ENCODE measurements around the gene ZNF570. TPM values are rescaled to one million over a fixed set of nuclear protein-coding genes. Genes with fewer than 3 reads are reported as not detected.

ZNF570 gene
- 1 to 10 TPM; 4.9 to 5.7 TPM for total RNA-seq

DNA sequence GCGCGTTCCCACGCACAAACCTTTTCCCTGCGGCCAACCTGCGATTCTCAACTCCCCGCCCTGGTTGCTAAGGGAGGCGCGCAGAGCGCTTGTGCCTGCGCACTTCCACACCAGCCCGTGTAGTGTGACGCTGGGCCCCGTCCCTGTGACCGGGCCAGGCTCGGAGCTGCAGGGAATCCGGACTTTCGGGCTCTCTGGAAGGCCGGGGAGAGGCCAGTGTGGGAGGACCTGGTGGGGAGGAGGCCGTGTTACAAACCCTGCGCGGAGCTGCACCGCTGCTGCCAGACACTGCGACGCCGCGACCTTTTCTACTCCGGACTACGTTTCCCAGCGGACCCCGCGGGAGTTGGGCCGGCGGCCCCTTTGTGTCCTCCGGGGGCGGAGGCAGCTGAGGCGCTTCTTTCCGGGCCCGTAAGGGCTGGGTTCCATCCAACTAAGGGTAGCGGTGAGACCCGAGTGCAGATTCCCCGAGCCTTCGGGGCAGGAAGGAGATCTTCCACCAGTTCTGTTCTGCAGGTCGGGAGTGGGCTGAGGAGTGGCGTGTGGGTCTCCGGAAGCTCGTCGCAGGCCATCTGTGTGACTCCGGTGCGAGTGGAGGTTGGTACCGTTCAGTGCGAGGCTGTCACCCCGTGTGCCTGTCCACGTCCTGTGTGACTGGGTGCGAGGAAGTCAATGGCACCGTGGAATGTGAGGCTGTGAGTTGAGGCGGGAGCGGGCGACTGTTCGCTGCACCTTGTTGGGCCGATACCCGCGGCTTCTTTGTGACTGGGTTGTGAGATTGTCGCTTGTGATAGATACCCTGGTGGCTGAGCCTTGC, at the start of gene ZNF570:
Gene ZNF570, plus strand, starts transcription at position 396 of the 817 bp plus-strand sequence. CDS start 999 bp downstream, outside the sequence.
- Mint-ChIP-seq H3K4me1 (peaks cover 20% of the 10 kb centered on the region), H3K27me3 (no peaks in the 10 kb centered on the region), H3K4me3 (peak within 1 kb of the TSS; percentile 92), H3K9me3 (peaks cover 12% of the 10 kb centered on the region), H3K36me3 (ENCODE audit: low read depth) (peaks cover 30% of the 10 kb centered on the region), H3K27ac (peak within 1 kb of the TSS; percentile 96)
- peak; percentile 71 for ATAC-seq (replicated peaks)

DNA sequence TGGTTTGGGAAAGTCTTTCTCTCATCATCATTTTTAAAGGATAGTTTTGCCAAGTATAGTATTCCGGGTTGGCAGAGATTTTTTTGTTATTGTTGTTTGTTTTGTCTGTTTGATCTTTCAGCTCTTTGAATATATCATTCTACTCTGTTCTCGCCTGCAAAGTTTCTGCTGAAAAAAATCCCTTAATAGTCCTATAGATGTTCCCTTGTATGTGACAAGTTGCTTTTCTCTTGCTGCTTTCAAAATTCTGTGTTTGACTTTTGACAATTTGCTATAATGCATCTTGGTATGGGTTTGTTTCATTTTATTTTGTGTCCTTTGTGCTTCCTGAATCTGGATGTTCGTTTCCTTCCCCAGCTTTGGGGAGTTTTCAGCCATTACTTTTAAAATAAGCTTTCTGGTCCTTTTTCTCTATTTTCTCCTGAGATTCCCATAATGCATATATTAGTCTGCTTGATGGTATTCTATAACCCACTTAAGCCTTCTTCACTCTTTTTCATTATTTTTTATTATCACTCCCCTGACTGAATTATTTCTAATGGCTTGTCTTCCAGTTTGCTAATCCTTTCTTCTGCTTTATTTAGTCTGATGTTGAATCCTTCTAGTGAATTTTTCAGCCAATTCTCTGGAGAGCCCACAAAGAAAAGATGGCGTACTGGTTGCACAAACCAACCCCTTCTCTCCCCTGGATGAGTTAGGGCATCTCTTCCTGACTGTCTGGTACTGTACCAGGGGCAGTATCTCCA, 16.5 kb upstream of the ZNF570 start:
- no peaks in the 10 kb centered on the region for H3K4me1 Mint-ChIP-seq
- no peak overlapping the region for H3K27ac Mint-ChIP-seq
- peaks cover 53% of the 10 kb centered on the region for H3K9me3 Mint-ChIP-seq
- ATAC-seq (replicated peaks) = no peak
- H3K27me3 Mint-ChIP-seq = no peaks in the 10 kb centered on the region
- H3K4me3 Mint-ChIP-seq = no peak overlapping the region
- H3K36me3 Mint-ChIP-seq (ENCODE audit: low read depth) = peaks cover 40% of the 10 kb centered on the region

DNA sequence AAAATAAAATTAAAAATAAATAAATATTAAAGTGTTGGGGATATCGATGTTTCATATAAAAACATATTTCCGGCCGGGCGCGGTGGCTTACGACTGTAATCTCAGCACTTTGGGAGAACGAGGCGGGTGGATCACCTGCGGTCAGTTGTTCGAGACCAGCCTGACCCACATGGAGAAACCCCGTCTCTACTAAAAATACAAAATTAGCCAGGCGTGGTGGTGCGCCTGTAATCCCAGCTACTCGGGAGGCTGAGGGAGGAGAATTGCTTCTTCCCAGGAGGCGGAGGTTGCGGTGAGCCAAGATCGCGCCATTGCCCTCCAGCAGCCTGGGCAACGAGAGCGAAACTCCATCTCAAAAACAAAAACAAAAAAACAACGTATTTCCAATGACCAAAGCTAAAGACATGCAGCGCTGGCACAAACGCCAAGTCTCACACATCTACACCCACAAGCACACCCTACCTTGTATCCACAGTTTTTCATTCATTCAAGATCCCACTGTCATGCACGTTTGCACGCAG, 2.8 kb upstream of the ZNF570 start:
- Mint-ChIP-seq H3K27ac (peak overlapping the region; percentile 96), H3K36me3 (ENCODE audit: low read depth) (peaks cover 32% of the 10 kb centered on the region), H3K4me1 (peaks cover 20% of the 10 kb centered on the region), H3K9me3 (peaks cover 12% of the 10 kb centered on the region), H3K4me3 (peak overlapping the region; percentile 92), H3K27me3 (no peaks in the 10 kb centered on the region)
- ATAC-seq (replicated peaks) = no peak

DNA sequence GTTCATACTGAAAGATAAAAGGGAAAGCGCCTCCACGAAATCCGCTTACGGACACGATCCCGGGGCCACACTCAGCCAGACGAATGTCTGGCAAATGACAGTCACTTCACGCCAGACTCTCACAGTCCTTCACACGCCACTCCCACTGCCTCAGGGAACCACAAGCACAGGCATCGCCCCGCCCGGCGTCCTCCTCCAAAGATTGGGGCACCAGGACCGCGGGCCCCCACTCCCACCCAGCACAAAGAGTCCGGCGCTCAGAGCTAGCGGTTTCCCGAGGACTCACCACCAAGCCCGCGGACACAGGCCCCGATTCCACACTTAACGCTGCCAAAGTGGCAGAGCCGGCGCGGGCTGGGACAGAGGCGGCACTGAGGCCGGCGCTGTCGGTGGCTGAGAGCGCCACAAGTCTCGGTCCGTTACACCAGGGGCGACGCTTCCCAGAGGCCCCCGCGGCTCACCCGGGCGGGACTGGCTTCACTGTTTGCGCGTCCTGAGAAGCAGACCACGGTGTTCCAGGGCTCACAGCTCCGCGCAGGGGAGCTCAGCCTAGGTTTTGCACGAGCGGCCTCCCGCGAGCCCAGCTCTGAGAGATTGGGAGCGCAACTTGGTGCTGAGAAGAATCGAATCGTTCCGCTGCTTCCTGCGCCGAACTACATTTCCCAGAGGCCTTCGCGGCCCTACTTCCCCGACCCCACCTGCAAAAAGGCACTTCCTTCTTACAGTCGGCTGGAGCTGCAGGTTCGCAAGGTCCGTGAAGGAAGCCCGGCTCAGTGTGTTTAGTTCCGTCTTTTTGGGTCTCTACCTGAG, 2.2 kb upstream of the ZNF570 start, which contains the start of gene ZNF569:
Gene ZNF569, minus strand, starts transcription at position 647 of the 810 bp plus-strand sequence. CDS start 22,523 bp downstream, outside the sequence.
- H3K36me3 Mint-ChIP-seq (ENCODE audit: low read depth) = peaks cover 32% of the 10 kb centered on the region
- peaks cover 12% of the 10 kb centered on the region for H3K9me3 Mint-ChIP-seq
- H3K27ac Mint-ChIP-seq = peak within 1 kb of the TSS; percentile 96

DNA sequence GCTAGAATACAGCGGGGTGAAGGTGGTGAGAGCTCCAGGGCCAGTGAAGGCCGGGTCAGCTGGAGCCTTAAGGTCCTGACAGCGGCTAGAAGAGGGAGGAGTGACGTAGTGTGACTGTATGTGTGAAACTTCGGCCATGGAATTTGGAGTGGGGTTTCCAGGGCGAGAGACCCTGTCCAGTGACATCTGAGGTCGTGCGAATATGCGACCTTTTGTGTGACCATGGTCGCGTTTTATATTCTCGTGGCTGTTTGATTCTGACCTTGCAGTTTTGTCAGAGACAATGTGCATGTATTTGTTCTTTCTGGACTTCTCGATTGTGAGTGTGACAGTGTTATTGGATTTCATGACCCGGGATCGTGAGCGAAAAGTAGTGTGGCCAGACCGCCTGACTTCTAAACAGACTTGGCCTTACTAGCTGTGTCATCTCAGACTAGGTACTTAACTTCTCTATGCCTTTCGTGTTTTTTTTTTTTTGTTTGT, 1.5 kb upstream of the ZNF570 start:
- H3K9me3 Mint-ChIP-seq = peaks cover 12% of the 10 kb centered on the region
- H3K36me3 Mint-ChIP-seq (ENCODE audit: low read depth) = peaks cover 32% of the 10 kb centered on the region
- H3K4me3 Mint-ChIP-seq = peak overlapping the region; percentile 92
- ATAC-seq (replicated peaks) = no peak
- H3K27ac Mint-ChIP-seq = peak overlapping the region; percentile 96
- no peaks in the 10 kb centered on the region for H3K27me3 Mint-ChIP-seq
- peaks cover 20% of the 10 kb centered on the region for H3K4me1 Mint-ChIP-seq

More for the DNA sequence above, 2.2 kb upstream of the ZNF570 start, which contains the start of gene ZNF569:
- ATAC-seq (replicated peaks) = peak; percentile 73
- Mint-ChIP-seq H3K27me3 (no peaks in the 10 kb centered on the region), H3K4me1 (peaks cover 20% of the 10 kb centered on the region), H3K4me3 (peak within 1 kb of the TSS; percentile 92)

DNA sequence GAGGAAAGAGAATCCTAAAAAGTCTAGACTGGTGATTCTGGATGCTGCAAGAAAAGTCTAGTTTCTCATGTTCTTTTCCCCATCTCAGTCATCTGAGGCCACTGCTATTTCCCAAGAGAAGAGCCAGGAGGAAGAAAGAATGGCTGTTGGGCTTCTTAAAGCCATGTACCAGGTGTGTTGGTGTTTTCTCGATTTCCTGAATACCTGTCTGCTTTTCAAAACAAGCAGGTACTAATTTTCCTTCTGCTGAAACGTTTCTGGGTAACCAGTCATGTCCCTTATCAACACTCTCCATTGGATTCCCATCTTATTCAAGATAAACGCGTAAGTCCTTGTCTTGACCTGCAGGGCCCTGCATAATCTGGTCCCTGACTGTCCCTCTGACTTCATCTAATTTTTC, 1.1 kb downstream of the ZNF570 start:
- Mint-ChIP-seq H3K36me3 (ENCODE audit: low read depth) (peaks cover 20% of the 10 kb centered on the region), H3K27me3 (no peaks in the 10 kb centered on the region), H3K4me3 (peak overlapping the region; percentile 92), H3K27ac (peak overlapping the region; percentile 90), H3K9me3 (peaks cover 5% of the 10 kb centered on the region), H3K4me1 (peaks cover 20% of the 10 kb centered on the region)
- no peak for ATAC-seq (replicated peaks)

DNA sequence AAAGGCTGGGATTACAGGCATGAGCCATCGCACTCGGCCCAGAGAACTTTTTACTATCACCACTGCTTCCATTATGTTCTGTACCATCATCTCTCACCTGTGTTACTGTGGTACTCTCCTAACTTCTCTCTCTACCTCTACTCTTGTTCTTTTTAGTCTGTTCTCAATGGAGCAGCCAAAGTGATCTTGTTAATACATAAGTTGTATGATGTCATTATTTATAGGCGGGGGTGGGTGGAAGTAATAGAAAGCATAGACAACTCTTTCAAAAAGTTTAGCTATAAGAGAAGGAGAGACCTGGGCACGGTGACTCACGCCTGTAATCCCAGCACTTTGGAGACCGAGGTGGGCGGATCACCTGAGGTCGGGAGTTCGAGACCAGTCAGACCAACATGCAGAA, 3.0 kb downstream of the ZNF570 start:
- no peak for ATAC-seq (replicated peaks)
- peaks cover 12% of the 10 kb centered on the region for H3K36me3 Mint-ChIP-seq (ENCODE audit: low read depth)
- H3K27me3 Mint-ChIP-seq = no peaks in the 10 kb centered on the region
- H3K27ac Mint-ChIP-seq = no peak overlapping the region
- H3K4me1 Mint-ChIP-seq = peaks cover 16% of the 10 kb centered on the region
- no peak overlapping the region for H3K4me3 Mint-ChIP-seq
- peaks cover 7% of the 10 kb centered on the region for H3K9me3 Mint-ChIP-seq

DNA sequence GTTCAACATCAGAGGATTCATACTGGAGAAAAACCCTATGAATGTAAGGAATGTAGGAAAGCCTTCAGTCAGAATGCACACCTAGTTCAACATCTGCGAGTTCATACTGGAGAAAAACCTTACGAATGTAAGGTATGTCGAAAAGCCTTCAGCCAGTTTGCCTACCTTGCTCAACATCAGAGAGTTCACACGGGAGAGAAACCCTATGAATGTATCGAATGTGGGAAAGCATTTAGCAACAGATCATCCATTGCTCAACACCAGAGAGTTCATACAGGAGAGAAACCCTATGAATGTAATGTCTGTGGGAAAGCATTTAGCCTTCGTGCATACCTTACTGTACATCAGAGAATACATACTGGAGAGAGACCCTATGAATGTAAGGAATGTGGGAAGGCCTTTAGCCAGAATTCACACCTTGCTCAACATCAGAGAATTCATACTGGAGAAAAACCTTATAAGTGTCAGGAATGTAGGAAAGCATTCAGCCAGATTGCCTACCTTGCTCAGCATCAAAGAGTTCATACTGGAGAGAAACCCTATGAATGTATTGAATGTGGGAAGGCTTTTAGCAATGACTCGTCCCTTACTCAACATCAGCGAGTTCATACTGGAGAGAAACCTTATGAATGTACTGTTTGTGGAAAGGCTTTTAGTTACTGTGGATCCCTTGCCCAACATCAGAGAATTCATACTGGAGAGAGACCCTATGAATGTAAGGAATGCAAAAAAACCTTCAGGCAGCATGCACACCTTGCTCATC, 15.4 kb downstream of the ZNF570 start:
- ATAC-seq (replicated peaks) = no peak
- Mint-ChIP-seq H3K27ac (no peak overlapping the region), H3K4me1 (no peaks in the 10 kb centered on the region), H3K36me3 (ENCODE audit: low read depth) (peaks cover 8% of the 10 kb centered on the region), H3K9me3 (peaks cover 43% of the 10 kb centered on the region), H3K4me3 (no peak overlapping the region), H3K27me3 (no peaks in the 10 kb centered on the region)

DNA sequence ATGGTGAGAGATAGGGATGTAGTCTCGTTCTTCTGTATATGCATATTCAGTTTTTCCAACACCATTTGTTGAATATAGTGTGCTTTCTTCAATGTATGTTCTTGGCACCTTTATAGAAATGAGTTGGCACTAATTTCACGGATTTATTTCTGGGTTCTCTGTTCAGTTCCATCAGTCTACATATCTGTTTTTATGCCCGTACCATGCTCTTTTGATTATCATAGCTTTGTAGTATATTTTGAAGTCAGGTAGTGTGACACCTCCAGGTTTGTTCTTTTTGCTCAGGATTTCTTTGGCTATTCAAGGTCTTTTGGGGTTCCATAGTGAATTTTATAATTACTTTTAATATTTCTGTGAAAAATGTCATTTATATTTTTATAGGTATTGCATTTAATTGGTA, 23.1 kb downstream of the ZNF570 start:
- Mint-ChIP-seq H3K4me1 (no peaks in the 10 kb centered on the region), H3K9me3 (peaks cover 28% of the 10 kb centered on the region), H3K4me3 (no peak overlapping the region), H3K27ac (no peak overlapping the region), H3K27me3 (no peaks in the 10 kb centered on the region), H3K36me3 (ENCODE audit: low read depth) (no peaks in the 10 kb centered on the region)
- ATAC-seq (replicated peaks) = no peak

DNA sequence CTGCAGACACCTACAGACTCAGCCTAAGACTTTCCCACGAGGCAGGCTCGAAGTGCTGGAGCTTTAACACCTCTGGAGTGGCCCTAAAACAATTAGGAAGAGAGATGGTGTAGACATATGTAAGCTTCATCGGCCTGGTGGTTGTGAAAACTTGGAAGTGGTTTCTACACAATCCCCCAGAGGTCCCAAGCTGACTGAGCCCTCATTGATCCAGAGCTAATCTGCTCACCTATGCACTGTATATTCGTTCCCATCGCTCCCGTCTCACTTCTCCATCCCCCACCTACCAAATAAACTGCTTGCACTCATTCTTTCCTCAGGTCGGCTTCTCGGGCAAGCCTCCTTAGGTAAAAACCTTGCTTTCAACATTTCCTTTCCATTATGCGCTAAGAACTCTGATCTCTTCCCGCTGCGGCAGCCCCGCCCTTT, 36.8 kb downstream of the ZNF570 start:
- H3K9me3 Mint-ChIP-seq = peaks cover 13% of the 10 kb centered on the region
- H3K4me1 Mint-ChIP-seq = no peaks in the 10 kb centered on the region
- H3K27ac Mint-ChIP-seq = no peak overlapping the region
- H3K27me3 Mint-ChIP-seq = no peaks in the 10 kb centered on the region
- H3K36me3 Mint-ChIP-seq (ENCODE audit: low read depth) = peaks cover 32% of the 10 kb centered on the region
- ATAC-seq (replicated peaks) = peak; percentile 27
- no peak overlapping the region for H3K4me3 Mint-ChIP-seq

DNA sequence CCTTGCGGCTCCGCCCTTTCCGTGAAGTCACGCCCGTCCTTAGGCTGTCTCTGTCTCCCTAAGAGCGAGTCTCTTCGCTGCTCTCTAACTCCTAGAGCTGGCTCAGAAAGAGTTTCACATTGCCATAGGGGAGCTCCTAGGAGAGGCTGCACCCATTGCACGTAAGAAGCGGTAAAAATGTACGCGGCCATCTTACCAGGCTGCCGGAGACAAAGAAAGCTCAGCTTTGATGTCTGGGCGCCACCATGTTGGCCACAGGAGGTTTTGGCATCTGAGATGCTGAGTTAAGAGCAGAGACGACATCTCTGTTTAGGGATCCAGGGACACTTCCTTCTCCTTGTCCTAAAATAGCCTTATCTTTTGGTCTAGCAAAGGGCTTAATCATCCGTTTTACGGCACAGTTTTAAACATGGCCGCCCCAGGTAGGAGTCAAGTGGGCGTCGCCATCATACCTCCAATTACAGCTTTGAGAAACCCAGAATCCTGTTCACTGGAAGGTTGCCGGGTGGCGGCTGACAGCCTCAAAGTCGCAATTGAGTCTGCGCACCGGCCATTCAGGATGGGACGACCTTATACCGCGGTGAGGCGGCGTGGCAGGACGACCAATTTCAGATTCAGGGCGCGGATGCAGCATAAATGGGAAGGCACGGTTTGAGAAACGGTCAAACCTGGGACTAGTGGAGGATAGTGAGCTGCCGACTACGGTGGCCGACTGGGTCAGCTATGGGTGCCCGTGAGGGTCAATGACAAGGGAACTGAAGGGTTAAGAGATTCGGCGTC, 37.4 kb downstream of the ZNF570 start, which contains the start of gene ZNF793:
Gene ZNF793, plus strand, starts transcription at position 553 of the 780 bp plus-strand sequence. CDS start 16,501 bp downstream, outside the sequence.
- peak; percentile 89 for ATAC-seq (replicated peaks)

DNA sequence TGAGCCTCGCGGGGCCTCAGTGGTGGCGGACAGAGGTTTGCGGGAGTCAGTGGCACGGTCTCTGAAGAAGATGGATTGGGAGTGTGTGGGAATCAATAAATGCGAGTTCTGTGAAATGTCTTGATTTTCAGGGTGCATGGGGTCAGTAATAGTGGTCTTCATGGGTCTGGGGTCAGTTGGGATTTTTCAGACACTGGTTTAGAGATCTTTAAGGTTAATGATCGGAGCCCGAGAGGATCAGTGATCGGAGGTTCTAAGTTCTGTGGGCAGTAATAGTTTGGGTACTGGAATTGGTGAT, 38.0 kb downstream of the ZNF570 start:
- peaks cover 12% of the 10 kb centered on the region for H3K9me3 Mint-ChIP-seq
- no peak for ATAC-seq (replicated peaks)
- H3K4me1 Mint-ChIP-seq = no peaks in the 10 kb centered on the region
- H3K4me3 Mint-ChIP-seq = no peak overlapping the region
- H3K27ac Mint-ChIP-seq = no peak overlapping the region
- no peaks in the 10 kb centered on the region for H3K27me3 Mint-ChIP-seq
- H3K36me3 Mint-ChIP-seq (ENCODE audit: low read depth) = peaks cover 44% of the 10 kb centered on the region

More for the DNA sequence above, 37.4 kb downstream of the ZNF570 start, which contains the start of gene ZNF793:
- Mint-ChIP-seq H3K27ac (no peak within 1 kb of the TSS), H3K4me3 (no peak within 1 kb of the TSS), H3K4me1 (no peaks in the 10 kb centered on the region), H3K36me3 (ENCODE audit: low read depth) (peaks cover 38% of the 10 kb centered on the region), H3K27me3 (no peaks in the 10 kb centered on the region), H3K9me3 (peaks cover 13% of the 10 kb centered on the region)

DNA sequence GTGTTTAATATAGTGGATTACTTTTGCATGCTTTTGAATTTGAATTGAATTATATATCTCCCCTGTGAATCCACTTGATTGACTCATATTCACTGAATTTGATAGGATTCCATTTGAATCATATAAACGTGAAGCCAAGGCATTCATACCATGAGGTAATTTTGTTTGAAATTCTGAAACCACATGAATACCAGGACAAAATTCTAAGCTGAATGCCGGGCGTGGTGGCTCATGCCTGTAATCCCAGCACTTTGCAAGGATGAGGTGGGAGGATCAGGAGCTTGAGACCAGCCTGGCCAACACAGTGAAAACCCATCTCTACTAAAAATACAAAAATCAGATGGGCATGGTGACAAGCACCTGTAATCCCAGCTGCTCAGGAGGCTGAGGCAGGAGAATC, 42.0 kb downstream of the ZNF570 start:
- ATAC-seq (replicated peaks) = no peak
- Mint-ChIP-seq H3K36me3 (ENCODE audit: low read depth) (peaks cover 76% of the 10 kb centered on the region), H3K4me1 (no peaks in the 10 kb centered on the region), H3K4me3 (no peak overlapping the region), H3K9me3 (peaks cover 10% of the 10 kb centered on the region), H3K27ac (no peak overlapping the region), H3K27me3 (no peaks in the 10 kb centered on the region)
